BLaER1 treated with 17β-estradiol and CSF1 and Interleukin-3, amounts not matched to agents 10 nM and 100 nM (cell line): ENCODE data around the gene SLC22A4.

Experiments
- H3K27ac ChIP-seq, 11 experiments: shearing (Covaris generic); formaldehyde crosslinking; 2 replicates each; pipeline ENCODE4 v1.8.1; 2022
- H3K27me3 ChIP-seq, 11 experiments: shearing (Covaris generic); formaldehyde crosslinking; 2 replicates each; pipeline ENCODE4 v1.8.1; 2022
- H3K36me3 ChIP-seq, 11 experiments: shearing (Covaris generic); formaldehyde crosslinking; 2 replicates each; pipeline ENCODE4 v1.8.1; 2022
- H3K4me1 ChIP-seq, 10 experiments: shearing (Covaris generic); formaldehyde crosslinking; 2 replicates each; pipeline ENCODE4 v1.8.1; 2022
- H3K4me2 ChIP-seq, 11 experiments: shearing (Covaris generic); formaldehyde crosslinking; 2 replicates each; pipeline ENCODE4 v1.8.1; 2022
- H3K4me3 ChIP-seq, 10 experiments: shearing (Covaris generic); formaldehyde crosslinking; 2 replicates each; pipeline ENCODE4 v1.8.1; 2022
- H3K9ac ChIP-seq, 11 experiments: shearing (Covaris generic); formaldehyde crosslinking; 2 replicates each; pipeline ENCODE4 v1.8.1; 2022
- H3K9me3 ChIP-seq, 11 experiments: shearing (Covaris generic); formaldehyde crosslinking; replicated peaks in 1 of 11; 2 replicates each; pipeline ENCODE4 v1.8.1; 2022
- H4K20me1 ChIP-seq, 11 experiments: shearing (Covaris generic); formaldehyde crosslinking; 2 replicates each; pipeline ENCODE4 v1.8.1; 2022
- Cebpa-rat ChIP-seq, 11 experiments: shearing (Covaris generic); IDR thresholded peaks; 2 replicates each; pipeline ENCODE4 v1.8.1; 2022

The SLC22A4 gene

DNA sequence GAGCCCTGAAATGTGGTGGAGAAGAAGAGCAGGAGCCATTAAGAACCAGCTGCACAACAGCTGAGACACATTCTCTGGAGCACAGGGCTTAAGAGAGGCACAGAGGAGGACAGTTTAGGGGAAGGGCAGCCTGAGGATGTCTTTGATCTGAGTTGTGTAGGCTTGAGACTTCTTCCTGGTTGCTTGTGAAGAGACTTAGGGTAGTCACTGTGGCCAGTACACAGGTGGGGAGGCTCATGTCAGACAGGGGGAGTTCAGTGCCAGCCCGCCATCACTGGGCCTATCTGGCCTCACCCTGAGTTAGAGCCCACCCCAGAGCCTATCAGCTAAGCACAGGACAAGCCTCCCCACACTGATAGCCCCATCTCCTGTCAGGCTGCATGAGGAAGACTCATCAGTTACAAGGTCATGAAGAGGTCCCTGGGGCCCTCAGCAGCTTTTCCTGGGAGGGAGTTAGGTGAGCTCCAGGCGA, 19.8 kb downstream of the SLC22A4 start:
- no peak overlapping the region for H3K4me2 ChIP-seq
- H3K9ac ChIP-seq: no peak overlapping the region

DNA sequence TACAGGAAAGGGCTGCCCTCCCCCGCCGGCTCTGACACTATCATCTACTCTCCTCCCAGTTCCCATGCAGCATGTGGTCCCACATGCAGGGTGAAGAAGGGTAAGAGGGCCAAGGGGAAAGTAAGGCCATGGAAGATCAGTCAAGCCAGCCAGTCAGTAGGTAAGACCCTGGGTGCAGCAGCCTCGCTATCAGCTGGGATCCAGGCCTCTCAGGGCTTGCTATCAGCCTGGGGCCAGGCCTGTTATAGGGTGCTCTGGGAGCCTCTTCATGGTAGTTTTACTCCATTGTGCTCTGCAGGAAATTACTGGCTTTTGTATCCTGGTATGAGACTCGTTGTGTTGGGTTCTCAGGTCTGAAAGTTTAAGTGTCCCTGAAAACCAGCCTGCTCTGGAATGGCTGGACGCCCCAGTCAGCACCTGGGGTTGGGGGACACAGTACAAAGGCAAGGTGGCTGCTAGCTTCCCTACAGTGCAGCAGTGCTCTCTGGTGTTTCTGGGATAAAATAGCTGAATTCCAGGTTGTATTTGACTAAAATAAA, 21.4 kb downstream of the SLC22A4 start:
- H3K27me3 ChIP-seq: no peaks in the 10 kb centered on the region
- peaks cover 0 to 80% (median 35%) of the 10 kb centered on the region in 11 experiments; a peak in 17 of 22 replicates for H3K36me3 ChIP-seq
- H3K4me2 ChIP-seq: no peak overlapping the region

More for the DNA sequence above, 19.8 kb downstream of the SLC22A4 start:
- Histone ChIP-seq H3K4me3 (no peak overlapping the region), H3K27me3 (no peaks in the 10 kb centered on the region), H3K27ac (no peak overlapping the region), H3K9me3 (no peaks in the 10 kb centered on the region), H3K4me1 (peaks cover 0 to 12% (median 3%) of the 10 kb centered on the region in 10 experiments; a peak in 7 of 20 replicates), H3K36me3 (peaks cover 0 to 79% (median 32%) of the 10 kb centered on the region in 11 experiments; a peak in 16 of 22 replicates), H4K20me1 (peaks cover 0 to 92% (median 27%) of the 10 kb centered on the region in 11 experiments; a peak in 14 of 22 replicates)
- no peak for TF ChIP-seq Cebpa-rat (IDR thresholded peaks at IDR 0.05)

DNA sequence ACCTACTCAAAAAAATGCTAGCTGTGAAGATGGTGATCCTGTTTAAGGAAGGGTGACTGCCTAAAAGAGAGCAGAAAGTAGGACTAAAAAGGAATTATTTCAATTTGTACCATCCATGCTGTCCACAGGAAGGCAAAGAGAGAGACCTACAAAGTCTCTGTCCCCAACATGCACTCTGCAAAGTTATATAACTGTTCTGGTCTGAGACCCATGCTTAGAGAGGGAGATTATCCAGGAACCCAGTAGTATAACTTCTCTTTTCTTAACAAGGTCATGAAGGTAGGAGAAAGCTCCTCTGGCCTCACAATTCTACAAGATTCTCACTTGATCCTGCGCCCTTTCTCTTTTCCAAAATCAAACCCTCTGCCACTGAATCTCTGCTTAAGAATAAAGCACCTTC, 25.8 kb downstream of the SLC22A4 start:
- Histone ChIP-seq H3K27ac (no peak overlapping the region), H3K36me3 (peaks cover 0 to 78% (median 34%) of the 10 kb centered on the region in 11 experiments; a peak in 16 of 22 replicates), H3K4me2 (no peak overlapping the region), H3K4me3 (no peak overlapping the region), H3K4me1 (peaks cover 0 to 12% (median 3%) of the 10 kb centered on the region in 10 experiments; a peak in 7 of 20 replicates), H4K20me1 (peaks cover 0 to 39% (median 7%) of the 10 kb centered on the region in 11 experiments; a peak in 7 of 22 replicates), H3K9ac (no peak overlapping the region), H3K27me3 (no peaks in the 10 kb centered on the region), H3K9me3 (no peaks in the 10 kb centered on the region)
- TF ChIP-seq Cebpa-rat (IDR thresholded peaks at IDR 0.05): no peak

More for the DNA sequence above, 21.4 kb downstream of the SLC22A4 start:
- no peak overlapping the region for H3K4me3 ChIP-seq
- H3K9me3 ChIP-seq: no peaks in the 10 kb centered on the region
- no peak overlapping the region for H3K27ac ChIP-seq
- peaks cover 0 to 12% (median 3%) of the 10 kb centered on the region in 10 experiments; a peak in 7 of 20 replicates for H3K4me1 ChIP-seq
- TF ChIP-seq Cebpa-rat (IDR thresholded peaks at IDR 0.05): no peak
- peaks cover 0 to 78% (median 12%) of the 10 kb centered on the region in 11 experiments; a peak in 12 of 22 replicates for H4K20me1 ChIP-seq
- H3K9ac ChIP-seq: no peak overlapping the region

DNA sequence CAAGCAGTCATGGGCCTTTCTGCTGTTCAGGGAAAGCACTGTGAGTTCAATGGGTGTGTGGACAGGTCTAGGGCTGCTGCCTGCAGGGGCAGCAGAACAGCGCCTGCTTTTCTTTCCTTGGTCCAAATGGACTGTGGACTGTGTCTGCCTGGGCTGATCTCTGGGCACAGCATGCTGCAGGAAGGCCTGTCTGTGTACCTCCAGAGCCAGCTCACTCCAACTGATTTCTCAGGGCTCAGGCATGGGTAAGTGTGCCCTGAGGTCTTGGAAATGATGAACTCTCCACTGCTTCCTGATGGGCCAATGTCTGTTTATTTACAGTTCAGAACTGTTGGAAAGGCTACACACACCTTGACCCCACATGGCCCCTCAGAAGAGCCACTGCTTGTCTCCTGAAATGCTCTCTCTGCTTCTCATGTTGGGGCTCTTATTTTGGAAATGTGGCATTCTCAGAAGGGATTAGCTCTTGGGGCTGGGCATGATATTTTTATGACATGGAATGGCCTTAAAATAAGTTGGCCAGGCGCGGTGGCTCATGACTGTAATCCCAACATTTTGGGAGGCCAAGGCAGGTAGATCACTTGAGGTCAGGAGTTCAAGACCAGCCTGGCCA, 27.0 kb downstream of the SLC22A4 start:
- peaks cover 0 to 12% (median 3%) of the 10 kb centered on the region in 10 experiments; a peak in 7 of 20 replicates for H3K4me1 ChIP-seq
- H3K4me3 ChIP-seq: no peak overlapping the region
- no peak overlapping the region for H3K27ac ChIP-seq
- H3K4me2 ChIP-seq: no peak overlapping the region
- peaks cover 0 to 65% (median 24%) of the 10 kb centered on the region in 11 experiments; a peak in 15 of 22 replicates for H3K36me3 ChIP-seq
- H3K27me3 ChIP-seq: no peaks in the 10 kb centered on the region
- no peak for TF ChIP-seq Cebpa-rat (IDR thresholded peaks at IDR 0.05)
- no peaks in the 10 kb centered on the region for H3K9me3 ChIP-seq
- no peak overlapping the region for H3K9ac ChIP-seq
- peaks cover 0 to 27% (median 0%) of the 10 kb centered on the region in 11 experiments; a peak in 5 of 22 replicates for H4K20me1 ChIP-seq

DNA sequence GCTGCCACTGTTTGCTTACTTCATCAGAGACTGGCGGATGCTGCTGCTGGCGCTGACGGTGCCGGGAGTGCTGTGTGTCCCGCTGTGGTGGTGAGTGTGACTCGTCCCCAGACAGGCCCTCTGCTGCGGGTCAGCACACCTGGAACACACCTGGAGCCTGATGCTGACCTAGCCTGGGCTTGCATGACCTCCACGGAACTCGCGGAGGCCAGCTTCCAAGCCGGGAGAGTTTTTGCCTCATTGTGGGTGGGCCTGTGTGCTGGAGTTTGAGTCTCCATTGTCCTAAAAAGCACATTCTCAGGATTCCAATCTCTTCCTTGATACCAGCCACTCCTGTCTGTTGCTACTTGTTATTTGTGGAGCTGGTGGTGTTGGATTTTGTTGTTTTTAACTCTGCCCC, 28.1 kb downstream of the SLC22A4 start:
- no peak overlapping the region for H3K9ac ChIP-seq
- H4K20me1 ChIP-seq: peaks cover 0 to 19% (median 0%) of the 10 kb centered on the region in 11 experiments; a peak in 5 of 22 replicates
- H3K27me3 ChIP-seq: no peaks in the 10 kb centered on the region
- H3K36me3 ChIP-seq: peaks cover 0 to 63% (median 21%) of the 10 kb centered on the region in 11 experiments; a peak in 14 of 22 replicates
- H3K4me3 ChIP-seq: no peak overlapping the region
- no peak overlapping the region for H3K27ac ChIP-seq
- no peak for TF ChIP-seq Cebpa-rat (IDR thresholded peaks at IDR 0.05)
- no peak overlapping the region for H3K4me2 ChIP-seq
- no peaks in the 10 kb centered on the region for H3K9me3 ChIP-seq
- H3K4me1 ChIP-seq: peaks cover 0 to 9% (median 3%) of the 10 kb centered on the region in 10 experiments; a peak in 7 of 20 replicates

DNA sequence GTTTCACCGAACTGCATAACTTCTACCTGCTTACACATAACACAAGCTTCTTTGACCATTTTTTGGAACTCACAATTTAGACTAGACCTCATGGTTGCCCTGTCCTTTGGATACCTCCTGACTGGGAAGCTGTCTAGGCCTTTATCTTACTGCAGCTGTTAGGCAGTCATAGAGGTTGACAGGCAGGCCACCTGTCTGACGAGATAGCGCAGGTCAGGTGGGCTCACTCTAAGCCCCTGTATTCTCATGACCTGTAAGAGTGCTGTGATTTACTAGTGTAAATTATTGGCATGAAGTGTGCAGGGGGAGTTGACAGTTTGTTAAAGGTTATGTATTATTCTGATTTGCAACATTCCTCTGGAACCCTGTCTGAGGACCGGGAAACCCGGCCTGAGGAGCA, 29.0 kb downstream of the SLC22A4 start:
- Histone ChIP-seq H3K27ac (no peak overlapping the region), H3K9ac (no peak overlapping the region), H3K27me3 (no peaks in the 10 kb centered on the region), H3K9me3 (no peaks in the 10 kb centered on the region), H3K4me1 (no peaks in the 10 kb centered on the region; a peak in 1 of 20 replicates), H4K20me1 (peaks cover 0 to 10% (median 0%) of the 10 kb centered on the region in 11 experiments; a peak in 5 of 22 replicates), H3K4me3 (no peak overlapping the region), H3K4me2 (no peak overlapping the region), H3K36me3 (peaks cover 0 to 63% (median 28%) of the 10 kb centered on the region in 11 experiments; a peak in 14 of 22 replicates)
- no peak for TF ChIP-seq Cebpa-rat (IDR thresholded peaks at IDR 0.05)

DNA sequence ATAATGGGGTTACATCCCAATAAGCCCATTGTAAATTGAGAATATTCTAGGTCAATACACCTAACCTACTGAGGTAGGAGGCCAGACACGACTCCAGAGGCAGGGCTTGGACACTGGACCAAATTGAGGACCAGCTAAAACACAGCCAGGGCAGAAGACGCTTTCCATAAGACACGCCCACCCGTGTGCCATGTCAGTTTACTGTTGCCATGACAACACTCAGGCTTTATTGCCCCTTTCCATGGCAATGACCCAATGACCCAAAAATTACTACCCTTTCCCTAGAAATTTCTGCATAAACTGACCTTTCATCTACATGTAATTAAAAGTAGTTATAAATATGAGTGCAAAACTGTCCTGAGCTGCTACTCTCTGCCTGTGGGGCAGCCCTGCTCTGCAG, 31.5 kb downstream of the SLC22A4 start:
- TF ChIP-seq Cebpa-rat (IDR thresholded peaks at IDR 0.05): no peak
- Histone ChIP-seq H3K4me3 (no peak overlapping the region), H3K9ac (no peak overlapping the region), H3K9me3 (no peaks in the 10 kb centered on the region), H3K27me3 (no peaks in the 10 kb centered on the region), H3K27ac (no peak overlapping the region), H3K4me1 (no peaks in the 10 kb centered on the region), H3K36me3 (peaks cover 0 to 66% (median 21%) of the 10 kb centered on the region in 11 experiments; a peak in 14 of 22 replicates), H3K4me2 (no peak overlapping the region), H4K20me1 (peaks cover 0 to 5% (median 0%) of the 10 kb centered on the region in 11 experiments; a peak in 3 of 22 replicates)

DNA sequence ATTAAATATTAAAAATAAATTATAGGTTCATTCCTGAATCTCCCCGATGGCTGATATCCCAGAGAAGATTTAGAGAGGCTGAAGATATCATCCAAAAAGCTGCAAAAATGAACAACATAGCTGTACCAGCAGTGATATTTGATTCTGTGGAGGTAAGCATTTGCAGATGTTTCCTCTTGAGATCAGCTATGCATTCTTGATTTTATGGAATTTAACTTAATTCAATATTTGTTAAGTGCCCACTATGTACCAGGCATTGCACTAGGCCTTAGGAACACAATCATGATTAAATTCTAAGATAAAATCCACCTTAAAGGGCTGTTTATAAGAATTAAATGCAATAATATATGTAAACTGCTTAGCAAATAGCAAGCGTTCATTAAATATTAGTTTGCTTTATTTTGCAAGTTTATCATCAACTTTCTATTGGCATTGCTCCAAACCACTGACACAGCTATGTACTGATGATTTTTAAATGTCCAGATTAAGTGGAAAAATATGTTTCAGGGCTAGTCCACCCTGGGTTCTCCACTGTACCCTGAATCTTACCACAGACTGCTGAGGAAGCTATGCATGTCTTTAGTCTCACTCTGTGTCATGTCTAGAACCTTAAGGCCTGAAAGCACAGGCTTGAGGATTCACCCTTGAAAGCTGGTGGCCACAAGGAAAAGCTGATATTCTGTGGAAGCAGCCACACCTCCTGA, 33.2 kb downstream of the SLC22A4 start:
- H3K4me3 ChIP-seq: no peak overlapping the region
- H4K20me1 ChIP-seq: no peaks in the 10 kb centered on the region
- H3K4me2 ChIP-seq: no peak overlapping the region
- no peaks in the 10 kb centered on the region for H3K9me3 ChIP-seq
- no peak overlapping the region for H3K9ac ChIP-seq
- no peaks in the 10 kb centered on the region for H3K4me1 ChIP-seq
- H3K27ac ChIP-seq: no peak overlapping the region
- no peaks in the 10 kb centered on the region for H3K27me3 ChIP-seq
- peaks cover 0 to 66% (median 17%) of the 10 kb centered on the region in 11 experiments; a peak in 10 of 22 replicates for H3K36me3 ChIP-seq
- TF ChIP-seq Cebpa-rat (IDR thresholded peaks at IDR 0.05): no peak

DNA sequence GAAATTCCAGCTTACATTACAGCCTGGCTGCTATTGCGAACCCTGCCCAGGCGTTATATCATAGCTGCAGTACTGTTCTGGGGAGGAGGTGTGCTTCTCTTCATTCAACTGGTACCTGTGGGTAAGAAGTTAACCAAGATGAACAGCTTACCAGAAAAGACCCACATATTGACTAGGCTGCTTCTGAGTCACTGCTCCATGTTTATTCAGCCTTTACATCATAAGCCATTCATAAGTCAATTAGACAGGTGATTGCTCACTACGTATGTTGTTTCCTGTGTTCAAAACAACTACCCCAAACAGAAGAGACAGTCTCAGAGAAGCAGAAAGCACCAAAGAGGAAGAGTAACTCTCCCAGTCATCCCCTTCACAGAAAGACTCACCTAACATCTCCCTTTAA, 40.6 kb downstream of the SLC22A4 start:
- peaks cover 0 to 4% (median under 1%) of the 10 kb centered on the region in 10 experiments; a peak in 10 of 20 replicates for H3K4me1 ChIP-seq
- 0 out of 22 replicates have a peak, but pooled peaks cover 0 to 4% (median 0%) of the 10 kb centered on the region in 11 experiments for H3K9me3 ChIP-seq
- no peak overlapping the region for H3K9ac ChIP-seq
- no peak overlapping the region for H3K27ac ChIP-seq
- H3K27me3 ChIP-seq: no peaks in the 10 kb centered on the region
- H3K36me3 ChIP-seq: peaks cover 0 to 87% (median 43%) of the 10 kb centered on the region in 11 experiments; a peak in 16 of 22 replicates
- TF ChIP-seq Cebpa-rat (IDR thresholded peaks at IDR 0.05): no peak
- no peak overlapping the region for H3K4me3 ChIP-seq
- H3K4me2 ChIP-seq: no peak overlapping the region
- no peaks in the 10 kb centered on the region for H4K20me1 ChIP-seq
